ENCODE measurements around the gene OPRL1.
A peak's percentile ranks its signal among the peaks of the same experiment; 100 is the strongest.
"Not testable (repeated sequence)": the region's sequence is repeated elsewhere in the genome, so short reads cannot be mapped to it uniquely, and the experiment has no call there.

The OPRL1 gene

GRCh38 chr20:64119681-64120341, 39.9 kb downstream of the OPRL1 start:
- no peak for FAIRE-seq
- no peak for DNase-seq (ENCODE audit: insufficient read length, low spot score)
- no peak for TF ChIP-seq CTCF (IDR thresholded peaks at IDR 0.05; ENCODE audit: insufficient read depth, missing control alignments)

- no peak for TF ChIP-seq CTCF (IDR thresholded peaks at IDR 0.05; ENCODE audit: insufficient read depth, missing control alignments)
- no peak for FAIRE-seq
- no peak for DNase-seq (ENCODE audit: insufficient read length, low spot score)
Measured at GRCh38 chr20:64121586-64121985, 41.7 kb downstream of the OPRL1 start.

GRCh38 chr20:64122927-64123326, 43.0 kb downstream of the OPRL1 start:
- not testable (repeated sequence) for DNase-seq (ENCODE audit: insufficient read length, low spot score); FAIRE-seq

- not testable (repeated sequence) for FAIRE-seq; DNase-seq (ENCODE audit: insufficient read length, low spot score)
Measured at GRCh38 chr20:64123517-64123916, 43.6 kb downstream of the OPRL1 start.

GRCh38 chr20:64129146-64129782, 49.4 kb downstream of the OPRL1 start:
- FAIRE-seq (no peak), DNase-seq (ENCODE audit: insufficient read length, low spot score) (no peak)
- TF ChIP-seq CTCF (IDR thresholded peaks at IDR 0.05; ENCODE audit: insufficient read depth, missing control alignments): no peak

- no peak for TF ChIP-seq CTCF (IDR thresholded peaks at IDR 0.05; ENCODE audit: insufficient read depth, missing control alignments)
- no peak for DNase-seq (ENCODE audit: insufficient read length, low spot score)
- FAIRE-seq: no peak
Measured at GRCh38 chr20:64130271-64130670, 50.4 kb downstream of the OPRL1 start.

GRCh38 chr20:64130876-64131275, 51.0 kb downstream of the OPRL1 start:
- FAIRE-seq (no peak), DNase-seq (ENCODE audit: insufficient read length, low spot score) (no peak)
- TF ChIP-seq CTCF (IDR thresholded peaks at IDR 0.05; ENCODE audit: insufficient read depth, missing control alignments): no peak

- DNase-seq (ENCODE audit: insufficient read length, low spot score): no peak
Measured at GRCh38 chr20:64131406-64131805, 51.5 kb downstream of the OPRL1 start.

More at GRCh38 chr20:64131406-64131805, 51.5 kb downstream of the OPRL1 start:
- no peak for FAIRE-seq
- peak; percentile 32 for TF ChIP-seq CTCF (IDR thresholded peaks at IDR 0.05; ENCODE audit: insufficient read depth, missing control alignments)
